SU-DHL-6 (cell line): Measurements from ENCODE around the gene EIF5.

Experiments used
- H2AFZ ChIP-seq: fragments of 200-600 bp; sonication (generic); 2 replicates; pipeline ENCODE4 v1.6.1; 2014; ENCODE audit warnings: low read depth, mild to moderate bottlenecking, moderate library complexity, mixed read lengths, antibody characterized with exemption, low read length; ENCODE audit not compliant: severe bottlenecking
- H3F3A ChIP-seq: fragments of 200-600 bp; shearing (Covaris generic); 2 replicates; pipeline ENCODE4 v1.6.0; 2016; ENCODE audit warnings: antibody characterized with exemption, mild to moderate bottlenecking; ENCODE audit not compliant: insufficient read depth
- H3K27ac ChIP-seq: fragments of 200-600 bp; sonication (generic); 2 replicates; pipeline ENCODE4 v1.5.1; 2016; ENCODE audit warnings: low read depth, mild to moderate bottlenecking, low read length, moderate library complexity, mixed read lengths
- H3K27me3 ChIP-seq: fragments of 200-600 bp; sonication (generic), shearing (Covaris generic); 2 replicates; pipeline ENCODE4 v1.6.0; 2014; ENCODE audit warnings: mild to moderate bottlenecking, low read length
- H3K36me3 ChIP-seq: fragments of 200-600 bp; sonication (generic); 2 replicates; pipeline ENCODE4 v1.6.1; 2014; ENCODE audit warnings: mild to moderate bottlenecking, low read length, mixed read lengths
- H3K4me2 ChIP-seq: fragments of 300-600, 200-600 bp; shearing (Covaris generic), sonication (generic); 2 replicates; pipeline ENCODE4 v1.6.0; 2014; ENCODE audit warnings: low read length, low read depth, mild to moderate bottlenecking; ENCODE audit not compliant: poor library complexity, severe bottlenecking
- H3K4me3 ChIP-seq: fragments of 200-600 bp; sonication (generic); 2 replicates; pipeline ENCODE4 v1.5.1; 2014; ENCODE audit warnings: antibody characterized with exemption, low read length, mild to moderate bottlenecking, mixed read lengths; ENCODE audit not compliant: insufficient read depth, poor library complexity, severe bottlenecking
- H3K79me2 ChIP-seq: fragments of 200-600 bp; sonication (generic); 2 replicates; pipeline ENCODE4 v1.6.1; 2014; ENCODE audit warnings: mild to moderate bottlenecking, low read length, moderate library complexity; ENCODE audit not compliant: insufficient read depth
- H3K9ac ChIP-seq: fragments of 200-600 bp; sonication (generic); 2 replicates; pipeline ENCODE4 v1.7.0; 2014; ENCODE audit warnings: mild to moderate bottlenecking, low read length
- H3K9me2 ChIP-seq: fragments of 200-600 bp; sonication (generic); replicated peaks from 2 replicates; pipeline ENCODE4 v1.6.1; 2014; ENCODE audit warnings: low read length; ENCODE audit not compliant: insufficient read depth
- H3K9me3 ChIP-seq: fragments of 200-600 bp; sonication (generic); 2 replicates; pipeline ENCODE4 v1.6.1; 2014; ENCODE audit warnings: low read length, mixed read lengths; ENCODE audit not compliant: insufficient read depth
- H4K20me1 ChIP-seq: fragments of 200-600 bp; sonication (generic); 2 replicates; pipeline ENCODE4 v1.6.1; 2014; ENCODE audit warnings: low read depth, mild to moderate bottlenecking, antibody characterized with exemption, low read length, moderate library complexity, mixed read lengths
- EZH2phosphoT487 ChIP-seq: fragments of 200-600 bp; sonication (generic), shearing (Covaris generic); conservative IDR thresholded peaks from 2 replicates; pipeline ENCODE4 v1.6.1; 2018; ENCODE audit warnings: mild to moderate bottlenecking, antibody characterized with exemption, low read length, moderate library complexity, mixed read lengths
- TF ChIP-seq, protein P1 (sequence below): fragments of 200-600 bp; sonication (generic); IDR thresholded peaks from one replicate; pipeline ENCODE4 v1.5.1; 2017; ENCODE audit warnings: antibody characterized with exemption, mild to moderate bottlenecking, low read length, moderate library complexity; ENCODE audit not compliant: insufficient read depth, poor library complexity, severe bottlenecking

EIF5 gene

DNA sequence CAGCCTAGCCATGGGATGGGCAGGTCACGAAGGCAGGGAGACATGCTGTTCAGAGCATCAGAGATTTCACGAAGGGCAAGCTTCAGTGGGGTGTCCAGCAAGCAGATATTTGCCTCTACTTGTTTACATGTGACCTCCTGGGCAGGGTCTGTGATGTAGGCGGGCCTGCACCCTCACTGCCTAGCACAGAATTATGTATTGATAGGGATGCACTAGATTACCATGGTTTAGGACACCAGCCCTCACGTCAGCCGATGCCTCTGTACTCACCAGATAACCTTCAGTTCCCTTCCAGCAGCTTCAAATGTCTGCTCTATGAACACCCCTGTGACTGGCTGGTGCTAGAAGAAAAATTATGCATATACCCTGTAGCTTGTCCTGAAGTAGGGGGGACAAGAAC lies 5.1 kb upstream of the EIF5 start:
- Histone ChIP-seq H2AFZ (no peak overlapping the region), H3K9ac (no peak overlapping the region), H3K4me2 (no peak overlapping the region), H3F3A (peaks cover 8% of the 10 kb centered on the region; the same call in 1 of the 2 replicates), H3K36me3 (no peaks in the 10 kb centered on the region), H3K4me3 (no peak overlapping the region), H3K79me2 (no peaks in the 10 kb centered on the region), H3K9me3 (no peaks in the 10 kb centered on the region), H3K27me3 (no peaks in the 10 kb centered on the region), H4K20me1 (no peaks in the 10 kb centered on the region), H3K27ac (no peak overlapping the region), H3K9me2 (no peaks in the 10 kb centered on the region)
- no peak for TF ChIP-seq EZH2phosphoT487
- TF ChIP-seq, protein P1, sequence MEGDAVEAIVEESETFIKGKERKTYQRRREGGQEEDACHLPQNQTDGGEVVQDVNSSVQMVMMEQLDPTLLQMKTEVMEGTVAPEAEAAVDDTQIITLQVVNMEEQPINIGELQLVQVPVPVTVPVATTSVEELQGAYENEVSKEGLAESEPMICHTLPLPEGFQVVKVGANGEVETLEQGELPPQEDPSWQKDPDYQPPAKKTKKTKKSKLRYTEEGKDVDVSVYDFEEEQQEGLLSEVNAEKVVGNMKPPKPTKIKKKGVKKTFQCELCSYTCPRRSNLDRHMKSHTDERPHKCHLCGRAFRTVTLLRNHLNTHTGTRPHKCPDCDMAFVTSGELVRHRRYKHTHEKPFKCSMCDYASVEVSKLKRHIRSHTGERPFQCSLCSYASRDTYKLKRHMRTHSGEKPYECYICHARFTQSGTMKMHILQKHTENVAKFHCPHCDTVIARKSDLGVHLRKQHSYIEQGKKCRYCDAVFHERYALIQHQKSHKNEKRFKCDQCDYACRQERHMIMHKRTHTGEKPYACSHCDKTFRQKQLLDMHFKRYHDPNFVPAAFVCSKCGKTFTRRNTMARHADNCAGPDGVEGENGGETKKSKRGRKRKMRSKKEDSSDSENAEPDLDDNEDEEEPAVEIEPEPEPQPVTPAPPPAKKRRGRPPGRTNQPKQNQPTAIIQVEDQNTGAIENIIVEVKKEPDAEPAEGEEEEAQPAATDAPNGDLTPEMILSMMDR, result no peak

DNA sequence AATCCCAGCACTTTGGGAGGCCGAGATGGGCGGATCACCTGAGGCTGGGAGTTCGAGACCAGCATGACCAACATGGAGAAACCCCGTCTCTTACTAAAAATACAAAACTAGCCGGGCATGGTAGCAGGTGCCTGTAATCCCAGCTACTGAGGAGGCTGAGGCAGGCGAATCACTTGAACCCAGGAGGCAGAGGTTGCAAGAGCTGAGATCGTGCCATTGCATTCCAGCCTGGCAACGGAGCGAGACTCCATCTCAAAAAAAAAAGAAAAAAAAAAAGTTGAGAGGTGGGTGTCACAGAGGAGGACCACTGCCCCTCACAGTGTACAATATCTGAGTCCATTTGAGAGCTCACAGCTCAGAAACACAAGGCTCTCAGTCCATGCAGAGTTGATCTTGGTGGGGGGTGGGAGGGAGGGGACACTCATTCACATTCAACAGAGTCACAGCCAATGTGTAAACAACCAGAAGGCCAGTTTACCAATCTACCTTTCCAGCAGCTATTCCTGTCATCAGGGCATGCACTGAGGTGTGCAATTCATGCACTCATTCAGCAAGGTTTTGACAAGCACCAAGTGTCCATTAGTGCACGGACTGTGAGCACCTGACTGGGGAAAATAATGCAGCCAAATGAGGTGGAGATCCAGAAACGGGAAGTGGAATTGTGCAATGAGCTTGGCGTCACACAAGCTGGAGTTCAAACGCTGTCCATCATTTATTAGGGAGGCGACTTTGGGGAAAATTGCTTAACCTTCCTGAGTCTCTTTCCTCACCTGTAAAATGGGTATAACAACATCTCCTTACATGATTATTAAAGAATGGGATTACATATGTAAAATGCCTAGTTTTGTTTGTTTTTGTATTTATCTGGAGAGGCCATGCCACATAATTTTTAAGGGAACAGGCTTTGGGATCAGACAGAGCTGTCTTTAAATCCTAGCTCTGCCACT lies 4.4 kb upstream of the EIF5 start:
- Histone ChIP-seq H3K9ac (no peak overlapping the region), H3K4me2 (no peak overlapping the region), H4K20me1 (no peaks in the 10 kb centered on the region), H3K27ac (no peak overlapping the region), H2AFZ (no peak overlapping the region), H3K9me2 (no peaks in the 10 kb centered on the region), H3K36me3 (no peaks in the 10 kb centered on the region), H3K79me2 (peaks cover 4% of the 10 kb centered on the region), H3K27me3 (no peaks in the 10 kb centered on the region), H3K9me3 (no peaks in the 10 kb centered on the region), H3K4me3 (no peak overlapping the region), H3F3A (peaks cover 8% of the 10 kb centered on the region; the same call in 1 of the 2 replicates)
- TF ChIP-seq, protein P1, result no peak
- TF ChIP-seq EZH2phosphoT487, result no peak

DNA sequence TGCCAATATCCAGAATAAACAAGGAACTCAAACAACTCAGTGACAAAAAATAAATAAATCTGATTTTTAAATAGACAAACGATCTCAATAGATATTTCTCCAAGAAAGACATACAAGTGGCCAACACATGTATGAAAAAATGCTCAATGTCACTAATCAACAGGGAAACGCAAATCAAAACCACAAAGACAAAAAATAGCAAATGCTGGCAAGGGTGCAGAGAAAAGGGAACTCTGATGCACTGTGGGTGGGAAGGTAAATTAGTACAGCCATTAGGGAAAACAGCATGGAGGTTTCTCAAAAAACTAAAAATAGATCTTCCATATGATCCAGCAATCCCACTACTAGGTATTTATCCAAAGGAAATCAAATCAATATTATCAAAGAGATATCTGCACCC lies 3.5 kb upstream of the EIF5 start:
- peaks cover 2% of the 10 kb centered on the region for H4K20me1 ChIP-seq
- H3K27me3 ChIP-seq, result no peaks in the 10 kb centered on the region
- peaks cover 1% of the 10 kb centered on the region for H3K36me3 ChIP-seq
- no peak overlapping the region for H3K9ac ChIP-seq
- no peak overlapping the region for H3K27ac ChIP-seq
- no peaks in the 10 kb centered on the region for H3K9me3 ChIP-seq
- H3K4me3 ChIP-seq, result no peak overlapping the region
- H3F3A ChIP-seq, result peaks cover 8% of the 10 kb centered on the region; the same call in 1 of the 2 replicates
- no peak for TF ChIP-seq EZH2phosphoT487
- TF ChIP-seq, protein P1, result no peak
- peaks cover 13% of the 10 kb centered on the region for H3K79me2 ChIP-seq
- H2AFZ ChIP-seq, result no peak overlapping the region
- H3K9me2 ChIP-seq, result no peaks in the 10 kb centered on the region
- no peak overlapping the region for H3K4me2 ChIP-seq
